NCI-H510A (cell line): ENCODE results near the gene SNRK.

Experiments used
- DNase-seq: peaks from one replicate; lab custom pipeline; 2025; lab: John Stamatoyannopoulos, UW

Gene SNRK

GRCh38 chr3:43309372-43310305, 23.3 kb downstream of the SNRK start:
- no peak for DNase-seq

- DNase-seq, result no peak
Measured at GRCh38 chr3:43316783-43317460, 30.6 kb downstream of the SNRK start.

GRCh38 chr3:43317461-43318316, 31.3 kb downstream of the SNRK start:
- DNase-seq, result no peak

- no peak for DNase-seq
Measured at GRCh38 chr3:43319376-43319775, 33.0 kb downstream of the SNRK start.

GRCh38 chr3:43319794-43320193, 33.5 kb downstream of the SNRK start:
- no peak for DNase-seq

- DNase-seq, result no peak
Measured at GRCh38 chr3:43320288-43320687, 33.9 kb downstream of the SNRK start.

- DNase-seq, result no peak
Measured at GRCh38 chr3:43323541-43323940, 37.2 kb downstream of the SNRK start.

GRCh38 chr3:43326891-43327581, 40.7 kb downstream of the SNRK start:
- no peak for DNase-seq

GRCh38 chr3:43327582-43327979, 41.2 kb downstream of the SNRK start:
- no peak for DNase-seq

GRCh38 chr3:43328653-43329052, 42.3 kb downstream of the SNRK start:
- DNase-seq, result no peak

GRCh38 chr3:43330981-43331380, 44.6 kb downstream of the SNRK start:
- no peak for DNase-seq

GRCh38 chr3:43331381-43331780, 45.0 kb downstream of the SNRK start:
- DNase-seq, result no peak

GRCh38 chr3:43334976-43335375, 48.6 kb downstream of the SNRK start:
- DNase-seq, result no peak

- no peak for DNase-seq
Measured at GRCh38 chr3:43335799-43336198, 49.5 kb downstream of the SNRK start.

GRCh38 chr3:43338295-43338694, 52.0 kb downstream of the SNRK start:
- no peak for DNase-seq

- no peak for DNase-seq
Measured at GRCh38 chr3:43340403-43340802, 54.1 kb downstream of the SNRK start.

- DNase-seq, result no peak
Measured at GRCh38 chr3:43341788-43342187, 55.4 kb downstream of the SNRK start.

GRCh38 chr3:43343185-43343584, 56.8 kb downstream of the SNRK start:
- DNase-seq, result no peak

GRCh38 chr3:43343815-43344214, 57.5 kb downstream of the SNRK start:
- no peak for DNase-seq

- no peak for DNase-seq
Measured at GRCh38 chr3:43344520-43344919, 58.2 kb downstream of the SNRK start.

GRCh38 chr3:43345246-43345645, 58.9 kb downstream of the SNRK start:
- DNase-seq, result no peak

GRCh38 chr3:43345877-43346276, 59.5 kb downstream of the SNRK start:
- DNase-seq, result no peak
